ENCODE results near the gene ARL8A.
"Not testable (repeated sequence)": the region's sequence is repeated elsewhere in the genome, so short reads cannot be mapped to it uniquely, and the experiment has no call there.

The ARL8A gene

DNA sequence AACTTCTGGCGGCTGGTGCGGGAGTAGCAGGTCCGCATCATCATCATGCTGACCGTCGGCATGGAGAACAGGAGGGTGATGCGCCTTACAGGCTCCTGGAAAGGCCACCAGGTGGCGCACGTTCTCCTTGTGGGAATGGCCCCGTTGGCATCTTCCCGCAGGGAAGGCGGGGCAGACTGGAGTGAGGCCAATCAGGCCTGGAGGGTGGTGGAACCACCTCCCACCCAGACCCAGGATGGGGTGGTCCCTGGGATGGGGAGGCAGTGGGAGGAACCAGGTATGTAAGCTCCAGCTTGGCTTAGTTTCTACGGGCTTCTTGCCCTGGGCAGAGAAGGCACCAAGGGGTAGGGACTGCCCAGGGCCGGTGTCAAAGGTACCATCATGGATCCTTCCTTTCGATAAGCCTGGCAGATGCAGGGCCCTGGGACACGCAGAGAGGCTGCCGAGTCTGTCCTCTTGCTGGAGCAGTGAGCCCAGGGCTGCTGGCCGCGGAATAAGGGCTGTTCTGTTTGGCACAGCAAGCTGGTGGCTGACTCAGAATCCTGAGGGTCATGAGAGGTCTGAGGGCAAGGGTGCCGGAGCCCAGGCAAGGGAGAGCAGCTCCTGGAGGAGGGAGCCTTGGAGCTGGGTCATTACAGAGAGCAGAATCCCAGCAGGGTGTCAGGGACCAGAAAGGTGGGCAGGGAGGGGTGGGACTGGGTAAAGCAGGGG lies 40.4 kb upstream of the ARL8A start:
- H3K4me1 Mint-ChIP-seq: peaks cover 50% of the 10 kb centered on the region
- peaks cover 10% of the 10 kb centered on the region for H3K27me3 Mint-ChIP-seq (ENCODE audit: low read depth, poor library complexity)
- no peak overlapping the region for H3K27ac Mint-ChIP-seq
- peaks cover under 1% of the 10 kb centered on the region for H3K9me3 Mint-ChIP-seq
- H3K36me3 Mint-ChIP-seq (ENCODE audit: low read depth): no peaks in the 10 kb centered on the region
- peak overlapping the region; percentile 42 for H3K4me3 Mint-ChIP-seq
- peak; percentile 89 for TF ChIP-seq CTCF (IDR thresholded peaks at IDR 0.05)
- peak; percentile 96 for DNase-seq

- Mint-ChIP-seq H3K9me3 (no peaks in the 10 kb centered on the region), H3K27me3 (ENCODE audit: low read depth, poor library complexity) (peaks cover 10% of the 10 kb centered on the region), H3K4me3 (no peak overlapping the region), H3K4me1 (peaks cover 37% of the 10 kb centered on the region), H3K27ac (no peak overlapping the region), H3K36me3 (ENCODE audit: low read depth) (no peaks in the 10 kb centered on the region)
- no peak for TF ChIP-seq CTCF (IDR thresholded peaks at IDR 0.05)
- no peak for DNase-seq
Observed at GRCh38 chr1:202182040-202182877, 37.7 kb upstream of the ARL8A start.

DNA sequence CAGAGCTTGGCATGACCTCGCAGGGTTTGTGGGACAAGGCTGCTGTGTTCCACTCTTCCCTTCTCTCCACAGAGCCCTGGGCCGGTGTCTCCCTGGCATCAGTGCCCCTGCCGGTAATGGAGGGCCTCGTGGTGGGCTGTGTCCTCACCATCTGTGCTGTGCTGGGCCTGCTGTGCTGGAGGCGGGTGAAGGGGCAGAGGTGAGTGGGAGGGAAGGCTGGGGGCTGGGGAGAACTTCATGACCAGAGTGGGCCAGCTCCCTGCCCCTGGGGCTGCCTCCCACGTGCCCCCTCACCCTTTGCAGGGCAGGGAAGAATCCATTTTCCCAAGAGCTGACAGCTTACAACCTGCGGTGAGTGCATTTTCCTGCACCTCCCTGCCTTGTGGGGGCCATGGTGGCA lies 37.0 kb upstream of the ARL8A start:
- no peak for TF ChIP-seq CTCF (IDR thresholded peaks at IDR 0.05)
- Mint-ChIP-seq H3K27me3 (ENCODE audit: low read depth, poor library complexity) (peaks cover 10% of the 10 kb centered on the region), H3K9me3 (no peaks in the 10 kb centered on the region), H3K4me3 (no peak overlapping the region), H3K36me3 (ENCODE audit: low read depth) (no peaks in the 10 kb centered on the region), H3K4me1 (peaks cover 32% of the 10 kb centered on the region), H3K27ac (no peak overlapping the region)
- no peak for DNase-seq

DNA sequence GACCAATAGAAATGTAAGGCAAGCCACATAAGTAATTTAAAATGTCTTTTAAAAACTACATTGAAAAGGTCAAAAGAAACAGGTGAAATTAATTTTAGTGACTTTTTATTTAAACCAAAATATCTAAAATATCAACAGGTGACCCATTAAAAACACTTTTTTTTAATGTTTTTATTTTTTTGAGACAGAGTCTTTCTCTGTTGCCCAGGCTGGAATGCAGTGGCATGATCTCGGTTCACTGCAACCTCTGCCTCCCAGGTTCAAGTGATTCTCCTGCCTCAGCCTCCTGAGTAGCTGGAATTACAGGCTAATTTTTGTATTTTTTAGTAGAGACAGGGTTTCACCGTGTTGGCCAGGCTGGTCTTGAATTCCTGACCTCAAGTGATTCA lies 36.2 kb upstream of the ARL8A start:
- not testable (repeated sequence) for DNase-seq; H3K36me3 Mint-ChIP-seq (ENCODE audit: low read depth); H3K9me3 Mint-ChIP-seq; H3K27ac Mint-ChIP-seq; H3K27me3 Mint-ChIP-seq (ENCODE audit: low read depth, poor library complexity); H3K4me3 Mint-ChIP-seq
- peaks cover 32% of the 10 kb centered on the region for H3K4me1 Mint-ChIP-seq

DNA sequence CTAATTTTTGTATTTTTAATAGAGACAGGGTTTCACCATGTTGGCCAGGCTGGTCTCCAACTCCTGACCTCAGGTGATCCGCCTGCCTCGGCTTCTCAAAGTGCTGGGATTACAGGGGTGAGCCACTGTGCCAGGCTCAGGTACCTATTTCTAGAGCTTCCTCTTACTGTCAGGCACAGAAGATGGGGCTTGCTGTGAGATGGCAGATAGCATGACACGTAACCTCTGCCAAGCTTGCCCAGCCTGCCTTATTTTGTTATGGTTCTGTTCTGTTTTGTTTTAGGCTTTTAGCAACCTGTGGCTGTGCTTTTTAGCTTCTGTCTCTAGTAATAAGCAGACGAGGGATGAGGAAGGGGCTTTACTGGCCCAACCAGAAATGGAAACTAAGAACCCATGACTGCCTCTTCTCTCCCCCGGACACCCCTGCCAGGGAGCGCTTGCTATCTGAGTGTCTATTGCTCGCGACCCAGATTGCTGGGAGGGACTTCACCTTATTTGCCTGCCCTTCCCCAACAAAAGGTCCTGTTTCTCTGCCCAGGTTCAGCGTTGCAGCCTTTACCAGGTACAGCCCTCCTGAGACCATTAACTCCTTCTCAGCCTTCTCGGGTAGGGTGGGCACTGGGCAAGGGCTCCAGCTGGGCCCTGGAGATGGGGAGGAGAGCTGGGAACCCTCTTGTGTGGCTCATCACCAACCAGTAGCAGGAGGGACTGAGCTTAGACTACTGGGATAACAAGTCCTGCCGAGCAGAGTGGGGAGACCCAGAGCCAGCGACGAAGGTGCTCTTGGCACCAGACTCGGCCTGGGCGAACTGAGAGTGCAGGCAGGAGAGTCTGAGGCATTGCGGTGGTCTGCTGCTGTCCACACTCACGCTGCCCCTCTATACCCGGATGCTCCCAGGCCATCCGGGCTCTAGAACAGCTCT lies 35.6 kb upstream of the ARL8A start:
- no peak overlapping the region for H3K4me3 Mint-ChIP-seq
- no peak for DNase-seq
- H3K4me1 Mint-ChIP-seq: peaks cover 31% of the 10 kb centered on the region
- H3K27ac Mint-ChIP-seq: no peak overlapping the region
- no peak for TF ChIP-seq CTCF (IDR thresholded peaks at IDR 0.05)
- H3K9me3 Mint-ChIP-seq: no peaks in the 10 kb centered on the region
- peaks cover 10% of the 10 kb centered on the region for H3K27me3 Mint-ChIP-seq (ENCODE audit: low read depth, poor library complexity)
- H3K36me3 Mint-ChIP-seq (ENCODE audit: low read depth): no peaks in the 10 kb centered on the region

Measured in nephron progenitor cell (in vitro differentiated cells).